Lower lobe of right lung (tissue), 2 donors: ENCODE results near the gene ADPRH. TPM values are rescaled to one million over a fixed set of nuclear protein-coding genes. Genes with fewer than 3 reads are reported as not detected.
A peak's percentile ranks its signal among the peaks of the same experiment; 100 is the strongest.

ENCODE experiments used
- ATAC-seq, 2 donors: fragments of 200-7000 bp; cut with Tn5 transposase; one replicate each; pipeline ENCODE4 v1.9.1; 2020 to 2022; ENCODE audit warnings: mild to moderate bottlenecking in 2 of 2, moderate library complexity in 2 of 2
- DNase-seq: peaks from one replicate; pipeline ENCODE4 v3.0.0-alpha.2; 2020
- H3K27ac ChIP-seq: fragments of 200-600 bp; one replicate; pipeline ENCODE4 v1.8.0; 2022
- H3K27me3 ChIP-seq: fragments of 200-600 bp; one replicate; pipeline ENCODE4 v1.8.0; 2022; ENCODE audit warnings: low read depth
- H3K36me3 ChIP-seq: fragments of 200-600 bp; one replicate; pipeline ENCODE4 v1.8.0; 2022; ENCODE audit warnings: mild to moderate bottlenecking
- H3K4me1 ChIP-seq: fragments of 200-600 bp; one replicate; pipeline ENCODE4 v1.8.0; 2022
- H3K4me3 ChIP-seq: fragments of 200-600 bp; one replicate; pipeline ENCODE4 v1.8.0; 2022; ENCODE audit warnings: mild to moderate bottlenecking
- H3K9me3 ChIP-seq: fragments of 200-600 bp; one replicate; pipeline ENCODE4 v1.8.0; 2022
- CTCF ChIP-seq: fragments of 200-600 bp; IDR thresholded peaks from one replicate; pipeline ENCODE4 v1.8.0; 2022; ENCODE audit warnings: antibody characterized with exemption, mild to moderate bottlenecking
- intact Hi-C: fragments of 100-400 bp; cut with DNase I; formaldehyde crosslinking; loops from one replicate; pipeline ENCODE4 v1.11.0; 2022
- total RNA-seq: library from RNA; stranded (reverse); fragmentation: NEBNext Ultra II Directional; extraction: Animal tissue kit (Norgen Biotek cat#: 25700); gene quantifications from one replicate; pipeline ENCODE4 v1.2.1, GENCODE V29; 2021
- donor health status: DM: no; HTN: yes; CAD: no; lungs with severe emphysema.

ADPRH gene
- total RNA-seq, 1 donor from 2014 or later = 32.0 TPM

- no peak overlapping the region for H3K4me3 ChIP-seq
- H3K27me3 ChIP-seq = no peaks in the 10 kb centered on the region
- H3K27ac ChIP-seq = peak overlapping the region; percentile 44
- no peaks in the 10 kb centered on the region for H3K9me3 ChIP-seq
- intact Hi-C loops = no loop called here
- H3K36me3 ChIP-seq = no peaks in the 10 kb centered on the region
- no peak for ATAC-seq
- no peak for TF ChIP-seq CTCF
- H3K4me1 ChIP-seq = peaks cover 34% of the 10 kb centered on the region
- no peak for DNase-seq
These were observed 23.4 kb downstream of the ADPRH start for GRCh38 chr3:119602676-119603075.

- H3K27me3 ChIP-seq = no peaks in the 10 kb centered on the region
- H3K27ac ChIP-seq = no peak overlapping the region
- no peaks in the 10 kb centered on the region for H3K9me3 ChIP-seq
- intact Hi-C loops = no loop called here
- DNase-seq (no peak), ATAC-seq (no peak)
- no peak overlapping the region for H3K4me3 ChIP-seq
- peaks cover 24% of the 10 kb centered on the region for H3K4me1 ChIP-seq
- no peak for TF ChIP-seq CTCF
- H3K36me3 ChIP-seq = no peaks in the 10 kb centered on the region
These were observed 25.6 kb downstream of the ADPRH start for GRCh38 chr3:119604878-119605277.

DNA sequence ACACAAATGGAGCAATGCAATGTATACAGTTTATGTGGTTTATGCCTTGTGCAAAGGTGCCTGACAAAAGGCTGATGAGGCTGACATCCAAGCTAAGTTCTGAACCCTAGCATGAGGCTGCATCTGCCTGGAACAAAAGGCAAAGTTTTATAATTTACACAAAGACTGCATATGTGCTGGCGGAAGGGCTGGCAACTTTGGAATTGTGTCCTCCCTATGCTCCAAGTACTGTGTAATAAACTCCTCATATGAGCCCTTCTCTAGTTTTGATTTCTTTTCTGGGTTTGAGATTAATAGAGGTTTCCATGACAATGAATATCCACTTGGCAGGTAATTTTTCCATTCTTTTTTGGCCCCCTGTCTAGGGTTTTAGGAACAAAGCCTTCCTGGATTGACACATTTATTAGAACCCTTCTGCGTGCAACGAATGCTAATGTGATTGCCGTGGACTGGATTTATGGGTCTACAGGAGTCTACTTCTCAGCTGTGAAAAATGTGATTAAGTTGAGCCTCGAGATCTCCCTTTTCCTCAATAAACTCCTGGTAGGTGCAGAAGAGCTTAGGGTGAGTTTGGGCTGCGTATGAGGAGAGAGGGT is 29.2 kb downstream of the ADPRH start:
- ATAC-seq (no peak), DNase-seq (no peak)
- H3K4me1 ChIP-seq = peaks cover 5% of the 10 kb centered on the region
- H3K27ac ChIP-seq = no peak overlapping the region
- H3K4me3 ChIP-seq = no peak overlapping the region
- no peaks in the 10 kb centered on the region for H3K27me3 ChIP-seq
- no peaks in the 10 kb centered on the region for H3K36me3 ChIP-seq
- H3K9me3 ChIP-seq = no peaks in the 10 kb centered on the region
- no peak for TF ChIP-seq CTCF
- intact Hi-C loops = no loop called here

GRCh38 chr3:119609301-119609700 is 30.0 kb downstream of the ADPRH start:
- H3K9me3 ChIP-seq = no peaks in the 10 kb centered on the region
- H3K4me1 ChIP-seq = no peaks in the 10 kb centered on the region
- no peak overlapping the region for H3K4me3 ChIP-seq
- no peak for TF ChIP-seq CTCF
- no peaks in the 10 kb centered on the region for H3K27me3 ChIP-seq
- no peak overlapping the region for H3K27ac ChIP-seq
- intact Hi-C loops = no loop called here
- H3K36me3 ChIP-seq = no peaks in the 10 kb centered on the region
- ATAC-seq (no peak), DNase-seq (no peak)

GRCh38 chr3:119611664-119612063 is 32.4 kb downstream of the ADPRH start:
- no peak for DNase-seq
- Histone ChIP-seq H3K4me1 (no peaks in the 10 kb centered on the region), H3K27ac (no peak overlapping the region), H3K36me3 (no peaks in the 10 kb centered on the region), H3K9me3 (no peaks in the 10 kb centered on the region), H3K27me3 (no peaks in the 10 kb centered on the region), H3K4me3 (no peak overlapping the region)
- no peak for ATAC-seq
- intact Hi-C loops = no loop called here
- no peak for TF ChIP-seq CTCF

DNA sequence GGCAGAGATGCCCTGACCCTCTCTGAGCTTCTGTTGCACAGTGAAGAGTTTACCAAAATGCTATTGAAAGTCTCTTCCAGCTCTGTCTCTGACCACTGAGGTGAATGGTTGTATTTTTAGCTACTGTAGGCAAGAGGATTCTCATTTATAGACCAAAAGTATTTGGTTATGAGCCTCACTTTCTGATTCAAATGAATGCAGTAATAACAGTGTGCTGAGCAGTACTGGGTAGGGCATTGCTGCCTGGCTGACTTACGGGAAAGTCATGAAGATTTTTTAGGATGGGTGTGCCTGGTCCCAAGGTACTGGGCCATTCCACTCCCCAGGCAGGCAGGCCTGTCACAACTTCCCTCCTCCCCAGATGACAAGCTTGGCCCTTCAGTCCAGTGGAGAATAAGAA is 33.9 kb downstream of the ADPRH start:
- DNase-seq = no peak
- Histone ChIP-seq H3K27ac (no peak overlapping the region), H3K4me3 (no peak overlapping the region), H3K27me3 (no peaks in the 10 kb centered on the region), H3K36me3 (no peaks in the 10 kb centered on the region), H3K9me3 (no peaks in the 10 kb centered on the region), H3K4me1 (no peaks in the 10 kb centered on the region)
- no peak for ATAC-seq
- TF ChIP-seq CTCF = no peak
- intact Hi-C loops = no loop called here
